ENCODE data around the gene SLC39A2. TPM values are rescaled to one million over a fixed set of nuclear protein-coding genes. Genes with fewer than 3 reads are reported as not detected.

The SLC39A2 gene
- polyA plus RNA-seq, 5 donors: 0.14 to 0.49 TPM; not detected in 3

- no peak for DNase-seq
Observed at GRCh38 chr14:21043974-21044618, 45.0 kb downstream of the SLC39A2 start.

- DNase-seq: no peak
Observed at GRCh38 chr14:21047378-21047781, 48.3 kb downstream of the SLC39A2 start.

- no peak for DNase-seq
Observed at GRCh38 chr14:21048638-21049037, 49.5 kb downstream of the SLC39A2 start.

- DNase-seq: no peak
Observed at GRCh38 chr14:21049271-21049673, 50.2 kb downstream of the SLC39A2 start.

GRCh38 chr14:21050597-21050996 lies 51.5 kb downstream of the SLC39A2 start:
- no peak for DNase-seq

Other genes with a start within 250 kb of the SLC39A2 start
- not detected for gene EDDM3B, start 230.9 kb upstream of the SLC39A2 start, polyA plus RNA-seq (ENCODE audit: insufficient read depth in 1 of 5, insufficient read length in 5 of 5, low replicate concordance in 1 of 5)
- gene RNASE6, start 218.0 kb upstream of the SLC39A2 start, polyA plus RNA-seq (ENCODE audit: insufficient read depth in 1 of 5, insufficient read length in 5 of 5, low replicate concordance in 1 of 5): 1 to 10 TPM; 6.5 to 8.3 (median 7.9) TPM
- gene RNASE1, start 196.4 kb upstream of the SLC39A2 start, polyA plus RNA-seq (ENCODE audit: insufficient read depth in 1 of 5, insufficient read length in 5 of 5, low replicate concordance in 1 of 5): 100 to 1,000 TPM; 299 to 478 (median 401) TPM
- 1 to 10 TPM in 1 of 5 donors, under 1 TPM in 3, not detected in 1; 0.44 to 1.6 (median 0.72) TPM for gene RNASE3, start 107.9 kb upstream of the SLC39A2 start, polyA plus RNA-seq (ENCODE audit: insufficient read depth in 1 of 5, insufficient read length in 5 of 5, low replicate concordance in 1 of 5)
- gene RNASE2, start 43.8 kb upstream of the SLC39A2 start, polyA plus RNA-seq (ENCODE audit: insufficient read depth in 1 of 5, insufficient read length in 5 of 5, low replicate concordance in 1 of 5): 1 to 10 TPM; 1.2 to 2.5 (median 1.8) TPM
- gene METTL17, start 9.3 kb upstream of the SLC39A2 start, polyA plus RNA-seq (ENCODE audit: insufficient read depth in 1 of 5, insufficient read length in 5 of 5, low replicate concordance in 1 of 5): 100 to 1,000 TPM; 104 to 139 (median 116) TPM
- 100 to 1,000 TPM; 123 to 163 (median 138) TPM for gene NDRG2, start 25.8 kb downstream of the SLC39A2 start, polyA plus RNA-seq (ENCODE audit: insufficient read depth in 1 of 5, insufficient read length in 5 of 5, low replicate concordance in 1 of 5)
- under 1 TPM; 0.12 to 0.39 (median 0.23) TPM for gene TPPP2, start 30.9 kb downstream of the SLC39A2 start, polyA plus RNA-seq (ENCODE audit: insufficient read depth in 1 of 5, insufficient read length in 5 of 5, low replicate concordance in 1 of 5)
- under 1 TPM in 1 of 5 donors, not detected in 4; 0.16 TPM for gene RNASE13, start 35.5 kb downstream of the SLC39A2 start, polyA plus RNA-seq (ENCODE audit: insufficient read depth in 1 of 5, insufficient read length in 5 of 5, low replicate concordance in 1 of 5)
- gene RNASE7, start 43.1 kb downstream of the SLC39A2 start, polyA plus RNA-seq (ENCODE audit: insufficient read depth in 1 of 5, insufficient read length in 5 of 5, low replicate concordance in 1 of 5): under 1 TPM in 3 of 5 donors, not detected in 2; 0.12 to 0.13 (median 0.12) TPM
- not detected for gene RNASE8, start 58.5 kb downstream of the SLC39A2 start, polyA plus RNA-seq (ENCODE audit: insufficient read depth in 1 of 5, insufficient read length in 5 of 5, low replicate concordance in 1 of 5)
- gene ARHGEF40, start 71.0 kb downstream of the SLC39A2 start, polyA plus RNA-seq (ENCODE audit: insufficient read depth in 1 of 5, insufficient read length in 5 of 5, low replicate concordance in 1 of 5): 10 to 100 TPM; 69.5 to 88.8 (median 83.3) TPM
- 10 to 100 TPM; 28.2 to 49.2 (median 34.2) TPM for gene ZNF219, start 99.4 kb downstream of the SLC39A2 start, polyA plus RNA-seq (ENCODE audit: insufficient read depth in 1 of 5, insufficient read length in 5 of 5, low replicate concordance in 1 of 5)
- 1 to 10 TPM in 3 of 5 donors, under 1 TPM in 2; 0.74 to 2.3 (median 1.0) TPM for gene TMEM253, start 101.8 kb downstream of the SLC39A2 start, polyA plus RNA-seq (ENCODE audit: insufficient read depth in 1 of 5, insufficient read length in 5 of 5, low replicate concordance in 1 of 5)
- under 1 TPM; 0.03 to 0.36 (median 0.10) TPM for gene OR5AU1, start 156.8 kb downstream of the SLC39A2 start, polyA plus RNA-seq (ENCODE audit: insufficient read depth in 1 of 5, insufficient read length in 5 of 5, low replicate concordance in 1 of 5)